H9 (cell line): Measurements from ENCODE around the gene PCDH18. TPM values are rescaled to one million over a fixed set of nuclear protein-coding genes. Genes with fewer than 3 reads are reported as not detected.

Experiments
- DNase-seq: peaks from one replicate; pipeline ENCODE4 v3.0.0-alpha.2; 2017
- H2AFZ ChIP-seq: one replicate; pipeline ENCODE4 v1.6.1; 2013; ENCODE audit warnings: mild to moderate bottlenecking, low read length, control low read depth, moderate library complexity
- H2AK5ac ChIP-seq: 2 replicates; pipeline ENCODE4 v1.6.1; 2013; ENCODE audit warnings: low read length, control low read depth, mixed read lengths; ENCODE audit not compliant: insufficient read length
- H2BK120ac ChIP-seq: one replicate; pipeline ENCODE4 v1.6.1; 2013; ENCODE audit warnings: low read depth, mild to moderate bottlenecking, low read length, control low read depth, inconsistent platforms; ENCODE audit not compliant: poor library complexity, severe bottlenecking
- H2BK12ac ChIP-seq: 2 replicates; pipeline ENCODE4 v1.6.1; 2013; ENCODE audit warnings: low read length, control low read depth, mixed read lengths, low read depth; ENCODE audit not compliant: insufficient read length
- H2BK15ac ChIP-seq: 2 replicates; pipeline ENCODE4 v1.6.1; 2013; ENCODE audit warnings: low read depth, low read length, control low read depth
- H2BK20ac ChIP-seq: one replicate; pipeline ENCODE4 v1.6.1; 2013; ENCODE audit warnings: low read depth, mild to moderate bottlenecking, low read length, control low read depth, inconsistent platforms; ENCODE audit not compliant: poor library complexity, severe bottlenecking
- H2BK5ac ChIP-seq: 2 replicates; pipeline ENCODE4 v1.6.1; 2013; ENCODE audit warnings: low read length, control low read depth, mixed read lengths; ENCODE audit not compliant: insufficient read length
- H3K14ac ChIP-seq: 2 replicates; pipeline ENCODE4 v1.6.1; 2013; ENCODE audit warnings: low read length, control low read depth; ENCODE audit not compliant: insufficient read depth
- H3K18ac ChIP-seq: 2 replicates; pipeline ENCODE4 v1.6.1; 2013; ENCODE audit warnings: low read depth, mild to moderate bottlenecking, mixed read lengths, low read length, control low read depth; ENCODE audit not compliant: insufficient read length
- H3K23ac ChIP-seq: 2 replicates; pipeline ENCODE4 v1.6.1; 2013; ENCODE audit warnings: low read length, control low read depth, mixed read lengths, low read depth; ENCODE audit not compliant: insufficient read length
- H3K23me2 ChIP-seq: 2 replicates; pipeline ENCODE4 v1.6.1; 2013; ENCODE audit warnings: low read depth, mild to moderate bottlenecking, mixed read lengths, low read length, control low read depth; ENCODE audit not compliant: insufficient read length, poor library complexity, severe bottlenecking
- H3K27ac ChIP-seq: 2 replicates; pipeline ENCODE4 v1.5.1; 2013; ENCODE audit warnings: low read length, control low read depth, mixed read lengths, low read depth; ENCODE audit not compliant: insufficient read length
- H3K27me3 ChIP-seq: 2 replicates; pipeline ENCODE4 v1.6.1; 2013; ENCODE audit warnings: low read length, control low read depth, inconsistent platforms; ENCODE audit not compliant: insufficient read depth
- H3K4ac ChIP-seq: 2 replicates; pipeline ENCODE4 v1.6.1; 2013; ENCODE audit warnings: low read depth, mild to moderate bottlenecking, control low read depth, inconsistent platforms, low read length, moderate library complexity
- H3K4me1 ChIP-seq: 2 replicates; pipeline ENCODE4 v1.6.1; 2013; ENCODE audit warnings: low read length, control low read depth, inconsistent platforms; ENCODE audit not compliant: insufficient read depth
- H3K4me2 ChIP-seq: 2 replicates; pipeline ENCODE4 v1.6.1; 2013; ENCODE audit warnings: low read length, control low read depth, mixed read lengths; ENCODE audit not compliant: insufficient read length, insufficient read depth
- H3K56ac ChIP-seq: 2 replicates; pipeline ENCODE4 v1.6.1; 2013; ENCODE audit warnings: low read depth, mild to moderate bottlenecking, mixed read lengths, low read length, control low read depth; ENCODE audit not compliant: insufficient read length
- H3K79me1 ChIP-seq: 2 replicates; pipeline ENCODE4 v1.6.1; 2013; ENCODE audit warnings: low read depth, mild to moderate bottlenecking, moderate library complexity, low read length, control low read depth, inconsistent platforms; ENCODE audit not compliant: insufficient read depth, poor library complexity, severe bottlenecking
- H3K79me2 ChIP-seq: 2 replicates; pipeline ENCODE4 v1.6.1; 2013; ENCODE audit warnings: low read length, control low read depth, inconsistent platforms; ENCODE audit not compliant: insufficient read depth
- H3K9ac ChIP-seq: 2 replicates; pipeline ENCODE4 v1.6.1; 2013; ENCODE audit warnings: low read length, control low read depth, mixed read lengths; ENCODE audit not compliant: insufficient read length; ENCODE audit errors: extremely low read depth
- H3K9me3 ChIP-seq: one replicate; pipeline ENCODE4 v1.6.1; 2013; ENCODE audit warnings: low read depth, low read length, inconsistent platforms; ENCODE audit not compliant: control insufficient read depth
- H3T11ph ChIP-seq: one replicate; pipeline ENCODE4 v1.6.1; 2013; ENCODE audit warnings: mild to moderate bottlenecking, low read length, control low read depth, inconsistent platforms
- H4K20me1 ChIP-seq: one replicate; pipeline ENCODE4 v1.6.1; 2013; ENCODE audit not compliant: control insufficient read depth, insufficient read length, insufficient read depth
- H4K5ac ChIP-seq: 2 replicates; pipeline ENCODE4 v1.6.1; 2013; ENCODE audit warnings: low read depth, mild to moderate bottlenecking, mixed read lengths, low read length, control low read depth; ENCODE audit not compliant: insufficient read length
- H4K8ac ChIP-seq: replicated peaks from 2 replicates; pipeline ENCODE4 v1.6.1; 2013; ENCODE audit warnings: low read length, control low read depth, mixed read lengths, low read depth; ENCODE audit not compliant: insufficient read length
- H4K91ac ChIP-seq: 2 replicates; pipeline ENCODE4 v1.6.1; 2013; ENCODE audit warnings: low read depth, mild to moderate bottlenecking, moderate library complexity, mixed read lengths, low read length, control low read depth; ENCODE audit not compliant: insufficient read length
- H3K27ac Mint-ChIP-seq, 3 experiments: 2 replicates in 2 of 3; 3 replicates in 1 of 3; pipeline ENCODE4 v1.8.0; 2020 to 2021; ENCODE audit warnings: mixed read lengths in 3 of 3, mild to moderate bottlenecking in 1 of 3, moderate library complexity in 1 of 3
- H3K27me3 Mint-ChIP-seq: 2 replicates; pipeline ENCODE4 v1.8.0; 2021; ENCODE audit warnings: low read depth, mild to moderate bottlenecking, moderate library complexity, mixed read lengths
- H3K36me3 Mint-ChIP-seq, 3 experiments: 2 replicates in 2 of 3; 3 replicates in 1 of 3; pipeline ENCODE4 v1.8.0; 2020 to 2021; ENCODE audit warnings: low read depth in 3 of 3, mixed read lengths in 3 of 3; ENCODE audit not compliant: insufficient read depth in 1 of 3
- H3K4me1 Mint-ChIP-seq, 2 experiments: 2 replicates each; pipeline ENCODE4 v1.8.0; 2020; ENCODE audit warnings: mixed read lengths in 2 of 2
- H3K4me3 Mint-ChIP-seq, 2 experiments: 2 replicates in 1 of 2; 3 replicates in 1 of 2; pipeline ENCODE4 v1.8.0; 2020 to 2021; ENCODE audit warnings: mild to moderate bottlenecking in 2 of 2, mixed read lengths in 2 of 2, moderate library complexity in 1 of 2
- H3K9me3 Mint-ChIP-seq, 2 experiments: 2 replicates in 1 of 2; 3 replicates in 1 of 2; pipeline ENCODE4 v1.8.0; 2020; ENCODE audit warnings: mild to moderate bottlenecking in 2 of 2, mixed read lengths in 2 of 2, moderate library complexity in 1 of 2
- CTCF ChIP-seq: fragments of 200-600 bp; sonication (generic); conservative IDR thresholded peaks from 3 replicates; pipeline ENCODE4 v1.8.0; 2021; ENCODE audit warnings: antibody characterized with exemption, mild to moderate bottlenecking
- WGBS: extraction: QIAGEN DNeasy Blood & Tissue Kit; methylation state at CpG from one replicate; pipeline ENCODE4 v1.1.7; 2013; ENCODE audit warnings: missing lambda C conversion rate, low lambda C conversion rate, mixed read lengths; ENCODE audit not compliant: insufficient read length; ENCODE audit errors: extremely low coverage; 5-methylcytosine and 5-hydroxymethylcytosine counted together
- total RNA-seq: library from RNA; stranded (reverse); gene quantifications from 2 replicates; pipeline ENCODE4 v1.2.1, GENCODE V29; 2021

The PCDH18 gene
- total RNA-seq, 1 experiment from 2014 or later, result 60.7 TPM

GRCh38 chr4:137471895-137472294, 60.4 kb downstream of the PCDH18 start:
- Histone ChIP-seq H2AK5ac (no peak overlapping the region), H3K9ac (no peak overlapping the region), H2BK120ac (no peak overlapping the region), H3K79me2 (no peaks in the 10 kb centered on the region), H3K23ac (no peak overlapping the region), H3K14ac (no peak overlapping the region), H3K23me2 (no peaks in the 10 kb centered on the region), H2BK12ac (no peak overlapping the region), H3K4me2 (no peak overlapping the region), H4K20me1 (no peaks in the 10 kb centered on the region), H3K4ac (no peak overlapping the region), H2BK15ac (no peak overlapping the region), H2BK20ac (no peak overlapping the region), H3K79me1 (no peaks in the 10 kb centered on the region), H3K4me1 (no peaks in the 10 kb centered on the region), H3K27me3 (no peaks in the 10 kb centered on the region), H3K27ac (no peak overlapping the region), H2BK5ac (no peak overlapping the region), H3K56ac (no peak overlapping the region), H3K9me3 (no peaks in the 10 kb centered on the region), H4K8ac (no peak overlapping the region), H4K91ac (no peak overlapping the region), H4K5ac (no peak overlapping the region), H2AFZ (no peak overlapping the region), H3T11ph (no peak overlapping the region), H3K18ac (no peak overlapping the region)
- no peak overlapping the region for H3K4me3 Mint-ChIP-seq
- peaks cover 13 to 16% of the 10 kb centered on the region in 2 experiments; a peak in 4 of 5 replicates for H3K9me3 Mint-ChIP-seq
- H3K36me3 Mint-ChIP-seq, result peaks cover 1 to 17% (median 13%) of the 10 kb centered on the region in 3 experiments; a peak in 4 of 7 replicates
- peaks cover 7 to 10% of the 10 kb centered on the region in 2 experiments for H3K4me1 Mint-ChIP-seq
- no peaks in the 10 kb centered on the region for H3K27me3 Mint-ChIP-seq
- no CpG with 5 or more reads among the region's 2 CpGs for WGBS
- no peak for DNase-seq
- no peak for TF ChIP-seq CTCF
- H3K27ac Mint-ChIP-seq, result no peak overlapping the region
